LHCN-M2 (cell line): Measurements from ENCODE around the gene DOK4. TPM values are rescaled to one million over a fixed set of nuclear protein-coding genes. Genes with fewer than 3 reads are reported as not detected.

Experiments used
- DNase-seq: peaks from one replicate; pipeline ENCODE4 v3.0.0-alpha.2; 2012; ENCODE audit warnings: low read depth
- total RNA-seq: library from RNA; depleted of rRNA; stranded (reverse); fragments of >200 nt; gene quantifications from 2 replicates; pipeline ENCODE4 v1.2.3, GENCODE V29; 2014

The DOK4 gene
- total RNA-seq, 1 experiment from 2014 or later: 36.6 TPM

DNA sequence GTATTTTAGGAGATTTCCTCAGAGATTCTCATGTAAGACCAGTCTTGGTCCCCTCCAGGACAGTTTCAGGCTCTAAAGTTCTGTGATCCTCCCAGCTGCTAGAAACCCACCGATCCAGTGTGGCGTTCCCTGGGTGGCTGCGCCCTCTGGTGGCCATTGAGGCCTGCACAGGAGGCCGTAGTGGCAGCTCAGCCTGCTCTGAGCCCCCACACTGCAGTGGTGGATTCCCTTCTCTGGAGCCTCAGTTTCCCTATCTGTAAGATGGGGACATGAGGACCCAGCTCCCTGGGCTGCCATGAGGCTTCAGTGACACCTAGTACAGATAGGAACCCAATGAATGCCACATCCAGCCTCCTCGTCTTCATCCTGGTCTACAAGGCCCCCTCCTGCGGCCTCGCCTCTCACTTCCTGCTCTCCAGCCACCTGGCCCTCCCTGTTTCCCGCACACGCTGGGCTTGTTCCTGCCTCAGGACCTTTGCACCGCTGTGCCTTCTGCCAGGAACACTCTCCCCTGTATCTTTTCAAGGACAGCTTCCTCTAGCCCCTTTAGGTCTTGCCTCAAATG, 33.6 kb upstream of the DOK4 start:
- peak; percentile 42 for DNase-seq

DNA sequence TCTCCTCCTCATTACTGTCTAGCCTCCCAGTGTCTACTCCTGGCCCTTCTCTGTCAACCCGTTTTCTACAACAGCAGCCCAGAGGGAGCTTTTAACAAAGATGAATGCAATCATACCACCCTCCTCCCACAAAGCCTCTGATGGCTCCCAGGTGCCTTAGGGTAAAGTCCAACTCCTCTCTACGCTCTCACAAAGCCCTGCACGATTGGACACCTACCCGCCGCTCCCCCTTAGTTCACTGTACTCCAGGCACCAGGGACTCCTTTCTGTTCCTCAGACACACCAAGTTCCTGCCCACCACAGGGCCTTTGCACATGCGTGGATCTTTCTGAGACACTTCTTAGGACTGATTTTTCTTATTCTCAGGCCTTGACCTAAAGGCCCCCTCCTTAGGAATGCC, 32.6 kb upstream of the DOK4 start:
- DNase-seq: no peak

DNA sequence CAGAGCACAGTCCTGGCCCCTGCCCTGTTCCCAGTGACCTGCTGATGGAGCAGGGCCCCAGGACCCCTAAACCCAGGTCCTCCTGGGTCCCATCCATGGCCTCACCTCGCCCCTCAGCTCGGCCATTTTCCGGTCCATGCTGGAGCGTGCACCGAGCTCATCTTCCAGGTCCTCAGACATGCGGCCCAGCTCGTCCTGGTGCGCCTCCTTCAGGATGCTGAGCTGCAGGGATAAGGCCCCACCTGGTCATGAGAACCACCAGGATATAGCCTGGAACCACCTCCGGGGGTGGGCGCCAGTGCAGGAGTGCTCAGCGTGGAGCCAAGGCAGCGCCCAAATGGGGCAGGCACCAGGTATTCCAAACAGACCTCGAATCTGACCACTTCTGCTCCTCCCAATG, 32.2 kb upstream of the DOK4 start:
- DNase-seq: no peak

DNA sequence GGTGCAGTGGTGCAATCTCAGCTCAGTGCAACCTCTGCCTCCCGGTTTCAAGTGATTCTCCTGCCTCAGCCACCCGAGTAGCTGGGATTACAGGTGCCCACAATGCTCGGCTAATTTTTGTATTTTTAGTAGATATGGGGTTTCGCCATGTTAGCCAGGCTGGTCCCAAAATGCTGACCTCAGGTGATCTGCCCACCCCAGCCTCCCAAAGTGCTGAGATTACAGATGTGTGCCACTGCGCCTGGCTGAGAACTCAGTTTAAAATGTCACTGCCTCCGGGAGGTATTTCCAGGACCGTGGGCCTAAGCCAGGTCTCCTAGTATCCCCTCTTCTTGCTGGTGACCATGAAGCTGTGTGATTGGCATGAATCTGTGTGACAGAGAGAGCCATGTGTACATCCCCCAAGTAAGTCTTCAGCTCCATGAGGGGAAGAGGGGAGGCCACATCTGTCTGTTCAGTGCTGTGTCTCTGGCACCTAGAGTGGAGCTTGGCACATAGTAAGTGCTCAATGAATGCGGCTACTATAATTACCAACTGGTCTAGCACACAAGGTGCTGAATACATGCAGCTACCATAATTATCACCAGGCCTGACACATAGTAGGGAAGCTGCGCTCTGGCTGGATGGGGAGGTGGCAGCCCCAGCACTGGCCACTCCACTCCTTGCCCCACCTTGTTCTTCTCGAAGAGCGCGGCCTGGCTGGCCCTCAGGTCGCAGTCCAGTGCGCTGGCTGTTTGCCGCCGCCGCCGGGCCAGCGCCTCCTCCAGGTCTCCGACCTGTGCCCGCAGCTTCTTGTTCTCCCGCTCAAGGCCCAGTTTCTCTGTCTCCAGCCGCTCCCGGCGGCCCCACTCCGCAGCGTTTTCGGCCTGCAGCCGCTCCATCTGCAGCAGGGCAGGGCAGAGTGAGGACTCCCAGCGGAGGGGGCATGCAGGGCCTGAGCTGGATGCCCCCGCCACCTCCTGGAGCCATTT, 31.4 kb upstream of the DOK4 start:
- no peak for DNase-seq

DNA sequence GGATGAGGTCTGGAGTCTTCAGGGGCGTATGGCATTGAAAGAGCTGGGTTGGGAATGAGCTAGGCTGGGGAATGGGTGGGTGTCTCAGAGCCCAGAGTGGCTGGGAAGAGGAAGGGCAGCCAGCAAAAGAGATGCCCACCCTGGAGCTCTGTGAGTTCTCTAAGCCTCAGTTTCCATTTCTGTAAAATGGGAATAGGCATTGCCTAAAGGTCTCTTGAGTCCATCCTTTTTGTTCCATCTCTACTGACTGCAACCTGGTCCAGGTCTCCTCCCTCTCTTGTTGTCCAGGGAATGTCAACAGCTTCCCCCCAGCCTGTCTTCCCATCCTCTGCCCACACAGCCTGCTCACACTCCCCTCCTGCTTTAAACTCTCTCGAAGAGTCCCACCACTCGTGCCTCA, 30.5 kb upstream of the DOK4 start:
- no peak for DNase-seq

GRCh38 chr16:57516176-57516725, 30.0 kb upstream of the DOK4 start:
- DNase-seq: no peak

DNA sequence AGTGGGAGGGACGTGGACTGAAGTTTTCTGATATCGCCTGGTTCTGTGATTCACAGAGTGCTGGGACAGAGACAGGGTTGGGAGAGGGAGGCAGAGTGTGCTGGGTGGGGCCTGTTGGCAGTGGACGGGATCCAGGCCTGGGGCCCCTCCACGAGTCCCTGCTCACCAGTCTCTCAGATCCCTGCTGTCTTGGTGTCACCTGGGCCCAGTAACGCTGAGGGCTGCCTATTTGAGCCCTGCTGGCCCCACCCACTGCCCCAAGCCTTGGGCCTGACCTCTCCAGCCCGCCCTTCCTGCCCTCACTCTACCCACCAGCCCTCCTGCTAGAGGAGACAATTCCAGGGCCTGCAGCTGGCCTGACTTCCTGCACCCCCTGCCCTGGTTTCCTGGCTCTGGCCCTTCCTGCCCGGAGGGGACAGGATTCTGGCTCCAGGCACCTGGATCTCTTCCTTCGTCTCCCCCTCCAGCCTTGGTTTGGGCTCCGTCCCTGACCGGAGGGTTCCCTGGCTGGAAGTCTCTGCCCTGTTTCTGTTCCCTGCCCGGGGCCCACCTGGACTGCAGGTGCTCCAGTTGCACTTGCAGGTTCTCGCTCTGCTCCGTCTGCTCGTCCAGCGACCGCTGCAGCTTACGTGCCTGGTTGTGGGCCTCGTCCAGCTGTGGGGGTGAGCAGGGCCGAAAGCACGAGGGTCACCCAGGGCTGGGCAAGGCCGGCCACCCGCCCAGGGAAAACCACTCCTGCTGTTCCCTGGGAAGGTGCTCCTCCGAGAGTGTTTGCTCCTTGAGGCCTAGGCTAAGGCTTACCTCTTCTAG, 28.7 kb upstream of the DOK4 start:
- no peak for DNase-seq

GRCh38 chr16:57514371-57514770, 28.1 kb upstream of the DOK4 start:
- DNase-seq: no peak

DNA sequence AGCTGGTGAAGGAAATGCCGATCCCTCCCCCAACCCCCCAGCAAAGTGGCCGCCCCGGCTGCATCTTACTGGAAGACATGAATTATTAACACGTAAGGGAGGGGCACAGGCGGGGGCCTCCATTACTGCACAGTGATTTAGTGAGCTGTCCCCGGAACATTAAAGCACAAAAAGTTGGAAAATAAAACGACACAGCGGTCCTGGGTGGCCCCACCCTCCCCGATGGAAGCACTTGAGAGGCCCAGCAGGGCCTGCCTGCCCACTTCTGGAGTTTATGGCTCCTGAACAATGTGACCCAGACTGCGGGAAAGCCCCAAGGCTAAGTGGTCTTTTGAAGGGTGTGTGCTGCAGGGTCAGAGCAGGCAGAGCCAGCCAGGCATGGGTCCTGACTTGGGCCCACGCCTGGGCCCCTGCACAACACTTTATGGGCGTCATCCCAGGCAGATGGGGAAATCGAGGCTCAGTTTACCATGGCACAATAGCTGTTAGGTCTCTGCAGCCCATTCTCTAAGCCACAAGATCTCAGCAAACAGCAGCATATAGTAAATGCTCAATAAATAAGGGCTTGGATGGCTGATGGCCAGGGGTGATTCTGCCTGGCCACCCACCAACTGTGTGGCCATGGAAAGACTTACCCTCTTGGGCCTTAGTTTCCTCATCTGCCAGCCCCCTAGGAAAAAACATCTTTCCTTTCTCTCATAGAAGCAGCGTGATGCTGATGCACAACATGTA, 27.2 kb upstream of the DOK4 start:
- no peak for DNase-seq

DNA sequence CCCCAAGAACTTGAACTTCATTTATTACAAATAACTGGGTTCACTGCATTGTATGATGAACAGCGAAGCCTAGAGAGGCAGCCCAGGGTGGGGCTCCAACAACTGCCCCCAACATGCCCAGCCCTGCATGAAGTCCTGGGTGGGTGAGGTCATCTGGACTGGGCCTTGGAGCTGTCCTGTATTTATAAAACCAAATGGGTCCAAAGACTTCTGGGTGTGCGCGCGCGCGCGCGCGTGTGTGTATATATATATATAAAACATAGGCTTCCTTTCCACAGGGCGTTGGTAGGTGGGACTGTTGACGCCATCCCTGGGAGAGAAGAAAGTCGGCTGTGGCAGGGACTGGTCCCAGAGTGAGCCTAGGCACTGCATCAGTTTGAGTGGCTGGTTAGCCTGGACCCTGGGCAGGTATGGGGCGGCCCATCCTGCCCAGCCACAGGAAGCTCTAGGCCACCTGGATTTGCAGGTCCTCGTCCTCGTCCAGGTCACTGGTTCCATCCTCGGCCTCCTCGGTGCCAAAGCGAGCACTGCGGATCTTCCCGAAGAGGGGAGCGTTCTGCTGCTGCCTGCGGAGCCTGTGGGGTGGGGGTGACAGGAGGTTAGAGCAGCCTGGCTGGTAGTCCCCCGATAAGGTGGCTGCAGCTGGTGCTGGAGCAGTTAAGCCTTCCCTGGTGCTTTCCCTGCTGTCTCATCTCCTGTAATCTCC, 26.2 kb upstream of the DOK4 start:
- DNase-seq: no peak

DNA sequence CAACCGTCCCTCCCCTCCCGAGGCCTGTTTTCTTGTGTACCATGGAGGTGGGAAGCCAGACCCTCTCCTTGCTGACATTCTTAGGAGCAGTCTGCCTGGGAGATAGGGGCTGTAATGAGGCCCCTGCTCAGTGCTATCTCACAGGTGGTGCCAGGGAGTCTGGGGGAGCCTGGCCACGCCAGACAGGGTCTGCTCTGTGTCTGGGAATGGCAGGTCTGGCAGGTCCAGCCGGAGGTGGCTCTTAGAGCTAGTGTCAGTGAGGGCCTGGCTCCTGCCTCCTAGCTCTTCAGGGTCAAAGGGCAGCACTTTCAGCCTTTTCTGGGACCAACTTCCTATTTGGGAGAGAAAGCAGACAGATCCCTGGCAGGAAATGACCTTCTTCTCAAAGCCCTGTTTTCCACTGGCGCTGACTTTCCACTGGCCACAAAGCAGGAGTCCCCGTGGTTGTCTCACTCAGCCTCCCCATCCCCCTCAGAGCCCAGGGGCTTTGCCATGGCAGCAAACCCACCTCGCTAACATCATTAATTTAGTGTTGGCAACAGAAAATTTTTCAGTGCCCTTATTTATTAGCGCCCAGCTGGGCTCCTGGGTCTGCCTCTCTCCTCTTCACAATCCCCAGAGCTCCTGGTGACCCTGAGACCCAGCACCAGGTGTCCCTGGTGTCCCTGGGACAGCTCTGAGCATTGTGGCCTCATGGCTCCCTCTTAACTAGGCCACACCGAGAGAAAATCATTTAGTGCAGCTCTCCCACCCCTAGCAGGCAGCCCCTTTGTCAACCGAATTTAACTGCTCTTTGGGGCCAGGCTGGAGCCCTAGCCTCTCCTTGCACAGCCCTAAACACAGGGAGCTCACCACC, 24.0 kb upstream of the DOK4 start:
- no peak for DNase-seq

DNA sequence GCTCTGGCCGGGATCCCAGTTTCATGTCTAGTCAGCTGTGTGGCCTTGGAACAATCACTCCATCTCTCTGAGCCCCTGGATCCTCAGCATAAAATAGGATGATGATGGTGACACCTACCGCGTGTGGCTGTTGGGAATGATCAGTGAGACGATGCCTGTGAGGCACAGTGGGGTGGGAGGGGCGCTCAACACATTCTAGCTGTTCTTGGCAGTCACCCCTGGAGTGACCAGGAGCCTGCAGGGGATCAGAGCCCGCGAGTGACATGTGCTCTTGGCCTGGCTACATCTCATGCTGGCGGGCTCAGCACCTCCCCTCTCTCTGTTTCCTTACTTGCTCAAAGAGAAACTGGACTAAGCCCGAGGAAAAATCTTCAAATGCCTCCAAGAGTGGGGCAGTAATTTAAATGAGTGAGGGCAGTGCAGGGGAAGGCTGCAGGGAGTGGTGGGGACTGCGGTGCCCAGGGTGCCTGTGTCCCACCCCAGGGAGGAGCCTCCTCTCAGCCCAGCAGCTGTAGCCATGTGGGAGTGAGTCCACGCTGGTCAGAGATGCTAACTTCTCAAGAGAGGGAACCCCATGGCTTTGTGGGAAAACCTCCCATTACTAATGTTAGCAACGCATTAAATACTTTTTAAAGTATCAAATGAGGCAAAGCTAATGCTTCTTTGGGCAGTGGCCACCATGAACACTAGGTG, 23.1 kb upstream of the DOK4 start:
- no peak for DNase-seq

DNA sequence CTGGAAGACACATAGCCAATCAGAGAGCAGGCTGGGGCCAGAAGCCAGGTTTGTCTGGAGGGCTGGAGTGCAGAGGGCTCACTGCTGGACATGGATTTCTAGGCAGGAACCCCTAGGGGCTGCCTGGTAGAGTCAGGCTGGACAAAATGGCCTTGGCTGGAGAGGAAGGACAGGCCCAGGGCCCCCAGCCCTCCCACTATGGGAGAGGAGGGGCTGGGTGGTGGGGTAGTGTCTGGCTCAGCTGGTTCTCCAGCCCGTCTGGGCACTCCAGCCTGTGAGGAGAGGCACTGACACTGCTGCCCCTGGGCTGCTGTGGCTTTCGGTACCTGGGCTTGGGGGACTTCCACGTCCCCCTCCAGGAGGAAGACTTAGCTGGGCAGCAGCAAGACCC, 21.7 kb upstream of the DOK4 start:
- DNase-seq: no peak

GRCh38 chr16:57507136-57508034, 21.1 kb upstream of the DOK4 start:
- DNase-seq: no peak

DNA sequence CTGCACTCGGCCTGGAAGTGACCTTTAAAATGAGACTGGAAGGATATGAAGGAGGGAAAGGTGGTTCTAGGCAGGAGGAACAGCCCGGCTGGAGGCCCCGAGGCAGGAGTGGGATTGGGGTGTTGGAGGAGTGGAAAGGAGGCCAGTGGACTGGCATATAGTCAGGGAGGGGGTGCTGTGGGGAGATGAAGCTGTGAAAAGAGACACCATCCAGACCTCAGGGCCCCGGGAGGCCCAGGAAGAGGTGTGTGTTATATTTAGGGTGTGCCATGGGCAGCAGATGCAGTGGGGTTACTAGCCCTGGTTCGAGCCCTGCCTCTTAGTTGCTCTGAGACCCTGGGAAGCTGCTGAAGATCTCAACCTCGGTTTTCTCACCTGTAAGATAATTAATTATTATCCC, 18.9 kb upstream of the DOK4 start:
- DNase-seq: no peak

- DNase-seq: no peak
Measured at GRCh38 chr16:57504491-57504890, 18.2 kb upstream of the DOK4 start.

DNA sequence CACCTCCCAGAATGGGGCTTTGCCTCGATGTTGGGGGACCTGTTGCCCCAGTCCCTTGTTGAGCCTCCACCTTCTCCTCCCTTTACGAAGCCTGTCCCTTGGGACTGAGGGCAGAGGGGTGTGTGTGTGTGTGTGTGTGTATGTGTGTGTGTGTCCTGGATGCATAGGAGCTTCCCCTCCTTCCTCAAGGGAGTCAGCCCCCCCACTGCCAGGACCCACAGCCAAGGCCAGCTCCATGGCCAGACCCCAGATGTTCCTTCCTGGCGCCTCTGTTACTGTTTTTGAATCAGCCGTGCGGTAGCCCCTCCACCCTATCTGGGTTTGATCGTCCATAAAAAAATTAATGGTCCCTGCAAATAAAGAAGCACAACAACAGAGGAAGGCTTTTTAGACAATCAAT, 17.7 kb upstream of the DOK4 start:
- no peak for DNase-seq

- DNase-seq: no peak
Measured at GRCh38 chr16:57503366-57503765, 17.1 kb upstream of the DOK4 start.
